ENCODE data around the gene HES1.

The HES1 gene

DNA sequence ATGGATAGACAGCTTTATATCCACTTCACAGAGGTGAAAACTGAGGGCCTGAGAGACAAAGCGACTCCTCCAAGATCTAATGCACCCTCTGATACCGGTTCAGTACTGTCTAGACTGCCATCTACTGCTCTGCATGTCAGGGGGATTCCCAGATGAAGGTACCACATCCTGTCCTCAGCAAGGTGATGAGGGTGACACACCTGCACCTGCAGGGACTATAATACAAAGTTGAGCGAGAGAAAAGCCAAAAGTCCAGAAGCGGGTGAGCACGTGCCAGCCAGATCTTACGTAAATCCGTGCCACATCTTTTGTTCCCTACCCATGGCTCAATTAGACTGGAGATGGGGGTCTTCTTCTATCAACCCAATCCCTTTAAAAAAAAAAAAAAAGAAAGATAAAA lies 32.4 kb upstream of the HES1 start:
- Histone ChIP-seq H3K4me1 (ENCODE audit: control insufficient read depth in 1 of 2, insufficient read depth in 1 of 2, low read depth in 1 of 2, low read length in 1 of 2) (no peaks in the 10 kb centered on the region), H3K36me3 (no peaks in the 10 kb centered on the region), H3K9me3 (no peaks in the 10 kb centered on the region), H3K4me3 (ENCODE audit: low read depth in 1 of 2, low read length in 1 of 2) (no peak overlapping the region), H3K27ac (no peak overlapping the region), H3K27me3 (peaks cover 34% of the 10 kb centered on the region)
- TF ChIP-seq, protein P1, sequence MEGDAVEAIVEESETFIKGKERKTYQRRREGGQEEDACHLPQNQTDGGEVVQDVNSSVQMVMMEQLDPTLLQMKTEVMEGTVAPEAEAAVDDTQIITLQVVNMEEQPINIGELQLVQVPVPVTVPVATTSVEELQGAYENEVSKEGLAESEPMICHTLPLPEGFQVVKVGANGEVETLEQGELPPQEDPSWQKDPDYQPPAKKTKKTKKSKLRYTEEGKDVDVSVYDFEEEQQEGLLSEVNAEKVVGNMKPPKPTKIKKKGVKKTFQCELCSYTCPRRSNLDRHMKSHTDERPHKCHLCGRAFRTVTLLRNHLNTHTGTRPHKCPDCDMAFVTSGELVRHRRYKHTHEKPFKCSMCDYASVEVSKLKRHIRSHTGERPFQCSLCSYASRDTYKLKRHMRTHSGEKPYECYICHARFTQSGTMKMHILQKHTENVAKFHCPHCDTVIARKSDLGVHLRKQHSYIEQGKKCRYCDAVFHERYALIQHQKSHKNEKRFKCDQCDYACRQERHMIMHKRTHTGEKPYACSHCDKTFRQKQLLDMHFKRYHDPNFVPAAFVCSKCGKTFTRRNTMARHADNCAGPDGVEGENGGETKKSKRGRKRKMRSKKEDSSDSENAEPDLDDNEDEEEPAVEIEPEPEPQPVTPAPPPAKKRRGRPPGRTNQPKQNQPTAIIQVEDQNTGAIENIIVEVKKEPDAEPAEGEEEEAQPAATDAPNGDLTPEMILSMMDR (IDR thresholded peaks at IDR 0.05): no peak

- Histone ChIP-seq H3K4me1 (ENCODE audit: control insufficient read depth in 1 of 2, insufficient read depth in 1 of 2, low read depth in 1 of 2, low read length in 1 of 2) (no peaks in the 10 kb centered on the region), H3K9me3 (no peaks in the 10 kb centered on the region), H3K27me3 (peaks cover 31% of the 10 kb centered on the region), H3K4me3 (ENCODE audit: low read depth in 1 of 2, low read length in 1 of 2) (no peak overlapping the region), H3K36me3 (no peaks in the 10 kb centered on the region), H3K27ac (no peak overlapping the region)
- TF ChIP-seq, protein P1 (IDR thresholded peaks at IDR 0.05): no peak
Observed at GRCh38 chr3:194103983-194104751, 31.8 kb upstream of the HES1 start.

- TF ChIP-seq, protein P1 (IDR thresholded peaks at IDR 0.05): no peak
- Histone ChIP-seq H3K27ac (no peak overlapping the region), H3K9me3 (no peaks in the 10 kb centered on the region), H3K27me3 (peaks cover 28% of the 10 kb centered on the region), H3K36me3 (no peaks in the 10 kb centered on the region), H3K4me1 (ENCODE audit: control insufficient read depth in 1 of 2, insufficient read depth in 1 of 2, low read depth in 1 of 2, low read length in 1 of 2) (no peaks in the 10 kb centered on the region), H3K4me3 (ENCODE audit: low read depth in 1 of 2, low read length in 1 of 2) (no peak overlapping the region)
Observed at GRCh38 chr3:194105292-194105691, 30.7 kb upstream of the HES1 start.

DNA sequence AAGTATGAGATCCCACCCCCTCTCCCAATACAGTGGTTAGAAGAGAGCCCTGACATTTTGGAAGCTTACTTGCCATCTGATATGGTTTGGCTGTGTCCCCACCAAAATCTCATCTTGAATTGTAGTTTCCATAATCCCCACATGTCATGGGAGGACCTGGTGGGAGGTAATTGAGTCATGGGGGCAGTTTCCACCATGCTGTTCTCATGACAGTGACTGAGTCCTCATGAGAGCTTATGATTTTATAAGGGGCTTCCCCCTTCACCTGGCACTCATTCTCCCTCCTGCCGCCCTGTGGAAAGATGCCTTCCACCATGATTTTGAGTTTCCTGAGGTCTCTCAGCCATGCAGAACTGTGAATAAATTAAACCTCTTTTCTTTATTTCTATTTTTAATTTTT lies 28.8 kb upstream of the HES1 start:
- peaks cover 15% of the 10 kb centered on the region for H3K27me3 ChIP-seq
- no peaks in the 10 kb centered on the region for H3K9me3 ChIP-seq
- no peaks in the 10 kb centered on the region for H3K36me3 ChIP-seq
- H3K27ac ChIP-seq: no peak overlapping the region
- H3K4me1 ChIP-seq (ENCODE audit: control insufficient read depth in 1 of 2, insufficient read depth in 1 of 2, low read depth in 1 of 2, low read length in 1 of 2): no peaks in the 10 kb centered on the region
- H3K4me3 ChIP-seq (ENCODE audit: low read depth in 1 of 2, low read length in 1 of 2): no peak overlapping the region
- TF ChIP-seq, protein P1 (IDR thresholded peaks at IDR 0.05): no peak

GRCh38 chr3:194109192-194109863 lies 26.6 kb upstream of the HES1 start:
- H3K4me1 ChIP-seq (ENCODE audit: control insufficient read depth in 1 of 2, insufficient read depth in 1 of 2, low read depth in 1 of 2, low read length in 1 of 2): no peaks in the 10 kb centered on the region
- H3K36me3 ChIP-seq: no peaks in the 10 kb centered on the region
- no peak overlapping the region for H3K27ac ChIP-seq
- no peaks in the 10 kb centered on the region for H3K9me3 ChIP-seq
- H3K4me3 ChIP-seq (ENCODE audit: low read depth in 1 of 2, low read length in 1 of 2): no peak overlapping the region
- H3K27me3 ChIP-seq: peaks cover 15% of the 10 kb centered on the region
- TF ChIP-seq, protein P1 (IDR thresholded peaks at IDR 0.05): no peak

All from neutrophil (primary cell).